Measurements from ENCODE around the gene MBP.

GRCh38 chr18:77164763-77165485, 32.3 kb upstream of the MBP start:
- TF ChIP-seq, protein P1, sequence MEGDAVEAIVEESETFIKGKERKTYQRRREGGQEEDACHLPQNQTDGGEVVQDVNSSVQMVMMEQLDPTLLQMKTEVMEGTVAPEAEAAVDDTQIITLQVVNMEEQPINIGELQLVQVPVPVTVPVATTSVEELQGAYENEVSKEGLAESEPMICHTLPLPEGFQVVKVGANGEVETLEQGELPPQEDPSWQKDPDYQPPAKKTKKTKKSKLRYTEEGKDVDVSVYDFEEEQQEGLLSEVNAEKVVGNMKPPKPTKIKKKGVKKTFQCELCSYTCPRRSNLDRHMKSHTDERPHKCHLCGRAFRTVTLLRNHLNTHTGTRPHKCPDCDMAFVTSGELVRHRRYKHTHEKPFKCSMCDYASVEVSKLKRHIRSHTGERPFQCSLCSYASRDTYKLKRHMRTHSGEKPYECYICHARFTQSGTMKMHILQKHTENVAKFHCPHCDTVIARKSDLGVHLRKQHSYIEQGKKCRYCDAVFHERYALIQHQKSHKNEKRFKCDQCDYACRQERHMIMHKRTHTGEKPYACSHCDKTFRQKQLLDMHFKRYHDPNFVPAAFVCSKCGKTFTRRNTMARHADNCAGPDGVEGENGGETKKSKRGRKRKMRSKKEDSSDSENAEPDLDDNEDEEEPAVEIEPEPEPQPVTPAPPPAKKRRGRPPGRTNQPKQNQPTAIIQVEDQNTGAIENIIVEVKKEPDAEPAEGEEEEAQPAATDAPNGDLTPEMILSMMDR (conservative IDR thresholded peaks at IDR 0.05; ENCODE audit: low read depth, low read length): no peak
- TF ChIP-seq EZH2 (IDR thresholded peaks at IDR 0.05; ENCODE audit: low read length, unreplicated experiment): no peak
- no peak for TF ChIP-seq EZH2phosphoT487 (IDR thresholded peaks at IDR 0.05; ENCODE audit: borderline replicate concordance, low read length)

Measured in PC-3 (cell line).